ENCODE data around the gene ADGRV1. TPM values are rescaled to one million over a fixed set of nuclear protein-coding genes. Genes with fewer than 3 reads are reported as not detected.

ADGRV1 gene
- total and polyA plus RNA-seq, 12 donors = 129 to 2,577 (median 695) TPM

DNA sequence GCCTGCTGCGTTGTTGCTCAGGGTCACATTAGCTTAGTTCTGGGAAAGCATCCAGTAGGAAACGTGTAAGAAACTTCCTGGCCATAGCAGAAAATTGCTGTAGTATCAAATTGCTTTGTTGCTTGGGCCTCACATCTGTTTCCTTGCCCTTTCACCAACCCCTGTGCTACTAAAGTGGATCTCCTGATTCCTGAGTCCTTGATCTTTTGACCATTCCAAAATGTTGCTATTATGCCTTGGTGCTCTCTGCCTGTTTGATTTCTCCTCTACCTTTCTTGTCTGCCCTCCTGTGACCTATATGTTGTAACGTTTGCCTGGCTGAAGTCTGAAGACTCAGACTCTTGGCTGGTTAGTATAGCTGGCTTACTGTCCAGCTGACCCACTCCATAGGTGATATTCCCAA, 350.5 kb downstream of the ADGRV1 start:
- no peaks in the 10 kb centered on the region for H3K36me3 ChIP-seq (replicated peaks in 1 of 2)
- no peak for TF ChIP-seq POLR2A (IDR thresholded peaks at IDR 0.05)
- TF ChIP-seq, protein P1, sequence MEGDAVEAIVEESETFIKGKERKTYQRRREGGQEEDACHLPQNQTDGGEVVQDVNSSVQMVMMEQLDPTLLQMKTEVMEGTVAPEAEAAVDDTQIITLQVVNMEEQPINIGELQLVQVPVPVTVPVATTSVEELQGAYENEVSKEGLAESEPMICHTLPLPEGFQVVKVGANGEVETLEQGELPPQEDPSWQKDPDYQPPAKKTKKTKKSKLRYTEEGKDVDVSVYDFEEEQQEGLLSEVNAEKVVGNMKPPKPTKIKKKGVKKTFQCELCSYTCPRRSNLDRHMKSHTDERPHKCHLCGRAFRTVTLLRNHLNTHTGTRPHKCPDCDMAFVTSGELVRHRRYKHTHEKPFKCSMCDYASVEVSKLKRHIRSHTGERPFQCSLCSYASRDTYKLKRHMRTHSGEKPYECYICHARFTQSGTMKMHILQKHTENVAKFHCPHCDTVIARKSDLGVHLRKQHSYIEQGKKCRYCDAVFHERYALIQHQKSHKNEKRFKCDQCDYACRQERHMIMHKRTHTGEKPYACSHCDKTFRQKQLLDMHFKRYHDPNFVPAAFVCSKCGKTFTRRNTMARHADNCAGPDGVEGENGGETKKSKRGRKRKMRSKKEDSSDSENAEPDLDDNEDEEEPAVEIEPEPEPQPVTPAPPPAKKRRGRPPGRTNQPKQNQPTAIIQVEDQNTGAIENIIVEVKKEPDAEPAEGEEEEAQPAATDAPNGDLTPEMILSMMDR (IDR thresholded peaks at IDR 0.05) = no peak
- H3K4me1 ChIP-seq (replicated peaks in 1 of 2) = peaks cover 16 to 18% of the 10 kb centered on the region in 2 donors
- intact Hi-C loops (cut with DNase I) = no loop called here
- H3K9me3 ChIP-seq (replicated peaks in 1 of 3) = no peaks in the 10 kb centered on the region
- H3K4me3 ChIP-seq = no peak overlapping the region
- H3K27me3 ChIP-seq = no peaks in the 10 kb centered on the region
- peak overlapping the region; percentile 24 to 64 (median 54) for H3K27ac ChIP-seq
- 12 to 24% (median 17%) methylated on average over 3 of the region's 3 CpGs for WGBS, 4 donors
- DNase-seq = peak; percentile 27 to 59 (median 38)

DNA sequence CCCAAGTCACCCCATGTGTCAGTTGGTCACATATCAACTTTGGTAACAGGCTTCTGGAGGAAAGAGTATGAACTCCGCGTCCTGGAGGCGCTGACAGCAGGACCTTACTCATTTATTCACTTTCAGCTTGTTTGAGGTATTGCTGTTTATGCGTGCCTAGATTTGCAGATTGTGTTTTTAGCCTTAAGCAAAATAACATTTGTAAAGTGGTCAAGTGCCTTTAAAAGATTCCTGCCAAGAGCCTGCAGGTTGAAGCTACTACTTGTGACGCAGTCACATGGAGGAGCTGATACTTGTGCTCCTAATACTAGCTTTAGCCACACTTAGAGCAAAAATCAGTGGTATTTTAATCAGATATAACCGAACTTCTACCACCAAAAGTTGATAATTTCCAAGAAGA, 351.3 kb downstream of the ADGRV1 start:
- Histone ChIP-seq H3K4me1 (replicated peaks in 1 of 2) (peaks cover 16 to 18% of the 10 kb centered on the region in 2 donors), H3K4me3 (no peak overlapping the region), H3K9me3 (replicated peaks in 1 of 3) (no peaks in the 10 kb centered on the region), H3K27me3 (no peaks in the 10 kb centered on the region), H3K36me3 (replicated peaks in 1 of 2) (no peaks in the 10 kb centered on the region), H3K27ac (peak overlapping the region in 1 of 5 donors; percentile 64)
- intact Hi-C loops (cut with DNase I) = no loop called here
- WGBS, 4 donors = 86 to 93% (median 88%) methylated on average over 6 of the region's 6 CpGs
- no peak for TF ChIP-seq POLR2A (IDR thresholded peaks at IDR 0.05)
- TF ChIP-seq, protein P1 (IDR thresholded peaks at IDR 0.05) = no peak
- DNase-seq = no peak

DNA sequence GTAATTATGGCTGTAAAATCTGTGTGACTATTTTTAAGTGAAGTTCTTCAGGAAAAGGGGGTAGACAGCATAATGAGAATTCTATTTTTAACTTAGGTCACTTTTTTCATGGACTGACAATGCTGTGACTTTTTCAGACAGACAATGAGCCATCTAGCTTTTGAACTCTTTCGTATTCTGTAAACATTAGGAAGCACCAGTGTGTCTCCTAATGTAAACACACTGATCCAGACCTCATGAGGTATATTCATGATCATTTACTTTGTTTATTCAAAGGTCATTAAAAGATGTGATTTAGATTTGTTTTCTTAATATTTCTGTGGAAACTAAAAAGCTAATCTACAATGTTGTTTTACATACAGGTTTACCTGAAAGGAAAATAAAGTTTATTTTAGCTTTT, 352.6 kb downstream of the ADGRV1 start:
- no peak overlapping the region for H3K4me3 ChIP-seq
- 24 to 63% (median 42%) methylated on average over 1 of the region's 1 CpG for WGBS, 4 donors
- H3K27ac ChIP-seq = peak overlapping the region in 2 of 5 donors; percentile 0 to 22
- no peak for DNase-seq
- TF ChIP-seq, protein P1 (IDR thresholded peaks at IDR 0.05) = no peak
- TF ChIP-seq POLR2A (IDR thresholded peaks at IDR 0.05) = no peak
- no peaks in the 10 kb centered on the region for H3K27me3 ChIP-seq
- H3K9me3 ChIP-seq (replicated peaks in 1 of 3) = no peaks in the 10 kb centered on the region
- H3K4me1 ChIP-seq (replicated peaks in 1 of 2) = peaks cover 16 to 18% of the 10 kb centered on the region in 2 donors
- intact Hi-C loops (cut with DNase I) = no loop called here
- no peaks in the 10 kb centered on the region for H3K36me3 ChIP-seq (replicated peaks in 1 of 2)

DNA sequence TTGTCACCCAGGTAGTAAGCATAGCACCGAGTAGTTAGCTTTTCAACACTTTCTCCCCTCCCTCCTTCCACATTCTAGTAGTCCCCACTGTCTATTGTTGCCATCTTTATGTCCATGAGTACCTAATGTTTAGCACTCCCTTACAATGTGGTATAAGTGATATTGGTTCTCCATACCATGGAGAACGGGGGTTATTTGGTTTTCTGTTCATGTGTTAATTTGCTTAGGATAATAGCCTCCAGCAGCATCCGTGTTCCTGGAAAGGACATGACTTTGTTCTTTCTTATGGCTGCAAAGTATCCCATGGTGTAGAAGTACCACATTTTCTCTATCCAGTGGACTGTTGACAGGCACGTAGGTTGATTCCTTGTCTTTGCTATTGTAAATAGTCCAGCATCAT, 353.9 kb downstream of the ADGRV1 start:
- Histone ChIP-seq H3K27ac (peak overlapping the region in 1 of 5 donors; percentile 54), H3K36me3 (replicated peaks in 1 of 2) (no peaks in the 10 kb centered on the region), H3K27me3 (no peaks in the 10 kb centered on the region), H3K4me1 (replicated peaks in 1 of 2) (peaks cover 16 to 18% of the 10 kb centered on the region in 2 donors), H3K4me3 (no peak overlapping the region), H3K9me3 (replicated peaks in 1 of 3) (no peaks in the 10 kb centered on the region)
- intact Hi-C loops (cut with DNase I) = no loop called here
- no peak for DNase-seq
- TF ChIP-seq, protein P1 (IDR thresholded peaks at IDR 0.05) = no peak
- TF ChIP-seq POLR2A (IDR thresholded peaks at IDR 0.05) = no peak
- WGBS, 4 donors = 92 to 96% (median 94%) methylated on average over 4 of the region's 4 CpGs
